A673 (cell line): ENCODE results near the gene DUS1L. TPM values are rescaled to one million over a fixed set of nuclear protein-coding genes. Genes with fewer than 3 reads are reported as not detected.

ENCODE experiments used
- BruUV-seq: library from RNA; stranded (reverse); fragments of 400-500 nt; replicated peaks from 2 replicates; lab custom pipeline; 2021; lab: Mats Ljungman, UMichigan
- CTCF ChIA-PET: fragments of 300-600 bp; sonication (Branson Sonifier 250); formaldehyde crosslinking; loops from one replicate; lab custom pipeline; 2022; ENCODE audit warnings: antibody characterized with exemption; lab: Charles Lee
- POLR2A ChIA-PET: fragments of 300-600 bp; sonication (Branson Sonifier 250); formaldehyde crosslinking; loops from one replicate; lab custom pipeline; 2022; ENCODE audit warnings: antibody characterized with exemption; ENCODE audit not compliant: low non-redundant PET; lab: Charles Lee
- DNase-seq: peaks from one replicate; pipeline ENCODE4 v3.0.0-alpha.2; 2015; ENCODE audit warnings: low spot score
- H3K27ac ChIP-seq: fragments of 200-600 bp; sonication (generic); 2 replicates; pipeline ENCODE4 v1.5.1; 2016; ENCODE audit warnings: mixed run types, low read depth, mild to moderate bottlenecking, mixed read lengths, antibody characterized with exemption, low read length; ENCODE audit not compliant: poor library complexity, severe bottlenecking
- H3K27me3 ChIP-seq: fragments of 200-600 bp; sonication (generic); replicated peaks from 2 replicates; pipeline ENCODE4 v1.6.1; 2017; ENCODE audit warnings: mixed run types, low read depth, mild to moderate bottlenecking, mixed read lengths, antibody characterized with exemption, low read length; ENCODE audit not compliant: insufficient read depth, poor library complexity
- H3K36me3 ChIP-seq: fragments of 200-600 bp; sonication (generic); 2 replicates; pipeline ENCODE4 v1.6.1; 2016; ENCODE audit warnings: mixed run types, mild to moderate bottlenecking, mixed read lengths, antibody characterized with exemption, low read length; ENCODE audit not compliant: insufficient read depth, poor library complexity, severe bottlenecking
- H3K4me1 ChIP-seq: fragments of 200-600 bp; sonication (generic); 2 replicates; pipeline ENCODE4 v1.6.1; 2017; ENCODE audit warnings: mixed run types, mild to moderate bottlenecking, mixed read lengths, antibody characterized with exemption, low read length; ENCODE audit not compliant: insufficient read depth, poor library complexity, severe bottlenecking
- H3K4me3 ChIP-seq: fragments of 200-600 bp; sonication (generic); 2 replicates; pipeline ENCODE4 v1.5.1; 2016; ENCODE audit warnings: low read depth, mixed run types, mild to moderate bottlenecking, mixed read lengths, low read length; ENCODE audit not compliant: poor library complexity, severe bottlenecking
- H3K9me3 ChIP-seq: fragments of 200-600 bp; sonication (generic); 2 replicates; pipeline ENCODE4 v1.6.1; 2016; ENCODE audit warnings: mixed run types, low read depth, mild to moderate bottlenecking, mixed read lengths, antibody characterized with exemption, low read length; ENCODE audit not compliant: poor library complexity, severe bottlenecking
- CTCF ChIP-seq: fragments of 300-800, 200-600 bp; sonication (generic); conservative IDR thresholded peaks from 2 replicates; pipeline ENCODE4 v1.5.1; 2017; ENCODE audit warnings: low read depth, mild to moderate bottlenecking, antibody characterized with exemption, low read length, moderate library complexity, mixed read lengths
- EZH2 ChIP-seq: fragments of 200-600 bp; sonication (generic); IDR thresholded peaks from 2 replicates; pipeline ENCODE4 v1.6.1; 2017; ENCODE audit warnings: borderline replicate concordance, low read depth, mild to moderate bottlenecking, mixed read lengths, antibody characterized with exemption, low read length; ENCODE audit not compliant: poor library complexity, severe bottlenecking
- intact Hi-C: fragments of 100-400 bp; cut with micrococcal nuclease; formaldehyde crosslinking; loops from one replicate; pipeline ENCODE4 v1.10.0; 2022; ENCODE audit not compliant: unreplicated experiment
- total RNA-seq: library from RNA; stranded (reverse); gene quantifications from 2 replicates; pipeline ENCODE4 v1.2.3, GENCODE V29; 2021

Gene DUS1L
- total RNA-seq, 1 experiment from 2014 or later: 143 TPM

GRCh38 chr17:82016061-82016874 lies 49.3 kb downstream of the DUS1L start:
- Histone ChIP-seq H3K9me3 (no peaks in the 10 kb centered on the region), H3K4me1 (peaks cover 14% of the 10 kb centered on the region), H3K27me3 (no peaks in the 10 kb centered on the region), H3K27ac (no peak overlapping the region), H3K36me3 (peaks cover 8% of the 10 kb centered on the region), H3K4me3 (no peak overlapping the region)
- TF ChIP-seq CTCF (no peak), EZH2 (no peak)
- no TSS peak for BruUV-seq
- DNase-seq: no peak
- intact Hi-C loops: no loop called here
- POLR2A ChIA-PET: interaction anchor here (0.6 kb wide), 1 partner anchor 29 kb away, joined by 4 read pairs; no protein-coding TSS in a partner anchor
- CTCF ChIA-PET: interaction anchor here (0.8 kb wide), 1 partner anchor 57 kb away, joined by 3 read pairs; no protein-coding TSS in a partner anchor

- POLR2A ChIA-PET: no interaction called here
- CTCF ChIA-PET: interaction anchor here (0.8 kb wide), 1 partner anchor 56 kb away, joined by 3 read pairs; no protein-coding TSS in a partner anchor
These were observed 50.2 kb downstream of the DUS1L start for GRCh38 chr17:82015311-82015971.

GRCh38 chr17:82014971-82015310 lies 50.7 kb downstream of the DUS1L start:
- peaks cover 13% of the 10 kb centered on the region for H3K4me1 ChIP-seq
- CTCF ChIA-PET: no interaction called here
- no TSS peak for BruUV-seq

More at GRCh38 chr17:82015311-82015971, 50.2 kb downstream of the DUS1L start:
- no peaks in the 10 kb centered on the region for H3K27me3 ChIP-seq
- H3K4me3 ChIP-seq: no peak overlapping the region
- no peak for DNase-seq
- peaks cover 8% of the 10 kb centered on the region for H3K36me3 ChIP-seq
- BruUV-seq: no TSS peak
- no peaks in the 10 kb centered on the region for H3K9me3 ChIP-seq
- intact Hi-C loops: no loop called here
- peak overlapping the region; percentile 59 for H3K27ac ChIP-seq
- peaks cover 13% of the 10 kb centered on the region for H3K4me1 ChIP-seq
- no peak for TF ChIP-seq CTCF
- TF ChIP-seq EZH2: no peak

More at GRCh38 chr17:82014971-82015310, 50.7 kb downstream of the DUS1L start:
- intact Hi-C loops: no loop called here
- H3K27ac ChIP-seq: peak overlapping the region; percentile 59
- H3K9me3 ChIP-seq: no peaks in the 10 kb centered on the region
- no peaks in the 10 kb centered on the region for H3K27me3 ChIP-seq
- TF ChIP-seq EZH2: no peak
- TF ChIP-seq CTCF: no peak
- DNase-seq: no peak
- H3K36me3 ChIP-seq: peaks cover 8% of the 10 kb centered on the region
- POLR2A ChIA-PET: no interaction called here
- no peak overlapping the region for H3K4me3 ChIP-seq
